Liver (tissue), 9 donors: ENCODE measurements around the gene SHTN1. TPM values are rescaled to one million over a fixed set of nuclear protein-coding genes. Genes with fewer than 3 reads are reported as not detected.

Experiments used
- DNase-seq: peaks from one replicate; pipeline ENCODE4 v3.0.0-alpha.2; 2017; ENCODE audit warnings: low spot score
- H3K27ac ChIP-seq, 2 donors: one replicate each; pipeline ENCODE4 v1.7.0; 2013; ENCODE audit warnings: inconsistent platforms in 2 of 2, low read length in 2 of 2, control low read depth in 1 of 2, low read depth in 1 of 2, mild to moderate bottlenecking in 1 of 2
- H3K27me3 ChIP-seq, 4 donors: one replicate each; pipeline versions ENCODE4 v1.6.1 to v1.7.0; 2013; ENCODE audit warnings: low read length in 3 of 4, inconsistent platforms in 1 of 4, mild to moderate bottlenecking in 1 of 4, moderate library complexity in 1 of 4; ENCODE audit not compliant: control insufficient read depth in 4 of 4, insufficient read depth in 4 of 4
- H3K36me3 ChIP-seq, 4 donors: one replicate each; pipeline versions ENCODE4 v1.6.1 to v1.7.0; 2013; ENCODE audit warnings: low read length in 3 of 4, mild to moderate bottlenecking in 3 of 4, low read depth in 1 of 4, moderate library complexity in 1 of 4; ENCODE audit not compliant: control insufficient read depth in 4 of 4, insufficient read depth in 3 of 4
- H3K4me1 ChIP-seq, 4 donors: one replicate each; pipeline versions ENCODE4 v1.6.1 to v1.7.0; 2013; ENCODE audit warnings: low read length in 3 of 4, mild to moderate bottlenecking in 3 of 4, moderate library complexity in 1 of 4; ENCODE audit not compliant: control insufficient read depth in 4 of 4, insufficient read depth in 4 of 4
- H3K4me3 ChIP-seq, 3 donors: one replicate each; pipeline versions ENCODE4 v1.6.1 to v1.7.0; 2013; ENCODE audit warnings: low read length in 3 of 3, control low read depth in 1 of 3, low read depth in 1 of 3, mild to moderate bottlenecking in 1 of 3
- H3K9ac ChIP-seq, 2 donors: one replicate each; pipeline ENCODE4 v1.7.0; 2013; ENCODE audit warnings: low read length in 2 of 2, mild to moderate bottlenecking in 2 of 2, moderate library complexity in 2 of 2, control low read depth in 1 of 2, low read depth in 1 of 2
- H3K9me3 ChIP-seq, 4 donors: one replicate each; pipeline versions ENCODE4 v1.6.1 to v1.7.0; 2013; ENCODE audit warnings: low read length in 3 of 4; ENCODE audit not compliant: control insufficient read depth in 4 of 4
- FOXA1 ChIP-seq: IDR thresholded peaks from 2 replicates; pipeline ENCODE4 v1.6.1; 2016; ENCODE audit warnings: antibody characterized with exemption
- FOXA2 ChIP-seq: IDR thresholded peaks from 2 replicates; pipeline ENCODE4 v1.6.1; 2016; ENCODE audit warnings: antibody characterized with exemption
- GABPA ChIP-seq, 2 donors: IDR thresholded peaks in 1 of 2; conservative IDR thresholded peaks in 1 of 2; 2 replicates each; pipeline ENCODE4 v1.6.1; 2016; ENCODE audit warnings: antibody characterized with exemption in 2 of 2, mild to moderate bottlenecking in 1 of 2, moderate library complexity in 1 of 2
- HNF4G ChIP-seq: IDR thresholded peaks from 2 replicates; pipeline ENCODE4 v1.6.1; 2016; ENCODE audit warnings: antibody characterized with exemption
- JUND ChIP-seq, 2 donors: IDR thresholded peaks; 2 replicates each; pipeline ENCODE4 v1.6.1; 2016; ENCODE audit warnings: antibody characterized with exemption in 2 of 2
- NR2F2 ChIP-seq: IDR thresholded peaks from 2 replicates; pipeline ENCODE4 v1.6.1; 2016; ENCODE audit warnings: antibody characterized with exemption
- RAD21 ChIP-seq, 2 donors: IDR thresholded peaks; 2 replicates each; pipeline ENCODE4 v1.6.1; 2016; ENCODE audit warnings: antibody characterized with exemption in 2 of 2, mild to moderate bottlenecking in 2 of 2
- RXRA ChIP-seq, 2 donors: IDR thresholded peaks; 2 replicates each; pipeline ENCODE4 v1.6.1; 2017 to 2018; ENCODE audit warnings: antibody characterized with exemption in 2 of 2, mild to moderate bottlenecking in 1 of 2
- SP1 ChIP-seq: IDR thresholded peaks from 2 replicates; pipeline ENCODE4 v1.6.1; 2018; ENCODE audit warnings: antibody characterized with exemption, mild to moderate bottlenecking
- TAF1 ChIP-seq: conservative IDR thresholded peaks from 2 replicates; pipeline ENCODE4 v1.6.1; 2016; ENCODE audit warnings: antibody characterized with exemption, mild to moderate bottlenecking
- YY1 ChIP-seq: IDR thresholded peaks from 2 replicates; pipeline ENCODE4 v1.6.1; 2016; ENCODE audit warnings: antibody characterized with exemption, mild to moderate bottlenecking
- WGBS: extraction: QIAGEN DNeasy Blood & Tissue Kit; methylation state at CpG from one replicate; pipeline ENCODE4 v1.1.7; 2013; 5-methylcytosine and 5-hydroxymethylcytosine counted together
- polyA plus RNA-seq, 2 donors: library from polyadenylated mRNA; stranded (reverse) in 1 of 2; unstranded in 1 of 2; fragments of 200-250 nt in 1 of 2; fragments of >200 nt in 1 of 2; fragmentation: Nextera tagmentation in 1 of 2; extraction: Ambion mirVana in 1 of 2; gene quantifications; one replicate each; pipeline versions ENCODE4 v1.2.1 to v1.2.3, GENCODE V29; 2013 to 2015
- total RNA-seq, 2 donors: library from RNA; depleted of rRNA; stranded (reverse); fragments of >200 nt; gene quantifications; one replicate each; pipeline ENCODE4 v1.2.3, GENCODE V29; 2014
- TF ChIP-seq, protein P1 (sequence below): IDR thresholded peaks from 2 replicates; pipeline ENCODE4 v1.6.1; 2016; ENCODE audit warnings: antibody characterized with exemption
- TF ChIP-seq, protein P2 (sequence below): IDR thresholded peaks from 2 replicates; pipeline ENCODE4 v1.6.1; 2016; ENCODE audit warnings: antibody characterized with exemption
- TF ChIP-seq, protein P3 (sequence below): fragments of 150-350 bp; IDR thresholded peaks from 2 replicates; pipeline ENCODE4 v1.5.1; 2017; ENCODE audit warnings: improper control_type of control experiment, low read depth, low read length; ENCODE audit not compliant: missing input control
- TF ChIP-seq, protein P4 (sequence below): IDR thresholded peaks from 2 replicates; pipeline ENCODE4 v1.6.1; 2016; ENCODE audit warnings: antibody characterized with exemption, mild to moderate bottlenecking
- TF ChIP-seq, protein P5 (sequence below): IDR thresholded peaks from 2 replicates; pipeline ENCODE4 v1.6.1; 2016; ENCODE audit warnings: antibody characterized with exemption
- donor health status: healthy.
- donor health status: healthy.
- donor health status: healthy.
- donor health status: healthy.
- donor health status: healthy.

SHTN1 gene
- total and polyA plus RNA-seq, 4 donors, result 3.2 to 11.7 (median 10.3) TPM

DNA sequence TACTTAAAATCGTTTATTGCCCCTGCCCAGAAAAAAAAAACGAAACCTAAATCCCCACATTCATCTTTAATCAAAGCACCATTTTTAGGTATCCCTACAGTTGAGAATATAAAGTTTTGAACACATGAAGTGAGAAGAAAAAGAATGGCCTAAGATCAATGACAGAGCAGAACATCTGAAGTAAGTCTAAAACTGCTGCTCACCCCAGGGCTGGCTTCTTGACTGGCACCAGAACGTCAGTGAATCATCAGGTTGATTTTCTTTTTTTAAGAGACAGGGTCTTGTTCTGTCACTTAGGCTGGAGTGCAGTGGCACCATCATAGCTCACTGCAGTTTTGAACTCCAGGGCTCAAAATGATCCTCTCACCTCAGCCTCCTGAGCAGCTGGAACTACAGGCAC is 24.9 kb downstream of the SHTN1 start:
- Histone ChIP-seq H3K9me3 (no peaks in the 10 kb centered on the region), H3K36me3 (peaks cover 2 to 5% (median 2%) of the 10 kb centered on the region in 4 donors), H3K27me3 (no peaks in the 10 kb centered on the region), H3K27ac (no peak overlapping the region), H3K4me3 (no peak overlapping the region), H3K4me1 (no peaks in the 10 kb centered on the region), H3K9ac (no peak overlapping the region)
- TF ChIP-seq FOXA1, result no peak
- no peak for DNase-seq
- 86% methylated on average over 3 of the region's 3 CpGs for WGBS

DNA sequence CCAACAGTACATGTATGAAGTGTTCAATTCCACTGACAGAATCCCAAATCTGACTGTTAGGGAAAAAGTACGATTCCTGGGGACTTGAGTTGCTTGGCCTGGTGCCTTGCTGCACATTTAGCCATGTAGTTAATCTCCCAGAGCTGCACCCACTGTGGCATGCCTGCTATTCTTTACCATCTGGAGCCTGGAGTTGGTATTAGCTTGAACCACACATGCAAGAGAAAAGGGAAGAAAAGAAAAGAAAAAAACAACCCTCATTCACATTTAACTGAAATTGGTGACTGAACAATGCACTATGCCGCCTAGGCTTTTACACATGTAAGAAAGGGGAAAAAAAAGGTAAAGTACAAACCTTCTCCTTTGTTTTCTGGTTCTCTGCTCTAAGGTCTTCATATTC is 26.1 kb downstream of the SHTN1 start:
- Histone ChIP-seq H3K9me3 (no peaks in the 10 kb centered on the region), H3K4me1 (no peaks in the 10 kb centered on the region), H3K36me3 (peaks cover 2 to 5% (median 2%) of the 10 kb centered on the region in 4 donors), H3K27ac (no peak overlapping the region), H3K9ac (no peak overlapping the region), H3K4me3 (no peak overlapping the region), H3K27me3 (no peaks in the 10 kb centered on the region)
- DNase-seq, result no peak
- 96% methylated on average over 2 of the region's 2 CpGs for WGBS
- TF ChIP-seq SP1 (no peak), HNF4G (no peak), YY1 (no peak), TAF1 (no peak), FOXA2 (no peak), NR2F2 (no peak), RXRA (IDR thresholded peaks at IDR 0.05) (no peak), GABPA (IDR thresholded peaks at IDR 0.05 in 1 of 2, conservative IDR thresholded peaks at IDR 0.05 in 1 of 2) (no peak), RAD21 (IDR thresholded peaks at IDR 0.05) (no peak), JUND (IDR thresholded peaks at IDR 0.05) (no peak), FOXA1 (no peak)
- TF ChIP-seq, protein P1, sequence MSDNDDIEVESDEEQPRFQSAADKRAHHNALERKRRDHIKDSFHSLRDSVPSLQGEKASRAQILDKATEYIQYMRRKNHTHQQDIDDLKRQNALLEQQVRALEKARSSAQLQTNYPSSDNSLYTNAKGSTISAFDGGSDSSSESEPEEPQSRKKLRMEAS, result no peak
- TF ChIP-seq, protein P2, sequence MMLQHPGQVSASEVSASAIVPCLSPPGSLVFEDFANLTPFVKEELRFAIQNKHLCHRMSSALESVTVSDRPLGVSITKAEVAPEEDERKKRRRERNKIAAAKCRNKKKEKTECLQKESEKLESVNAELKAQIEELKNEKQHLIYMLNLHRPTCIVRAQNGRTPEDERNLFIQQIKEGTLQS, result no peak
- TF ChIP-seq, protein P3, sequence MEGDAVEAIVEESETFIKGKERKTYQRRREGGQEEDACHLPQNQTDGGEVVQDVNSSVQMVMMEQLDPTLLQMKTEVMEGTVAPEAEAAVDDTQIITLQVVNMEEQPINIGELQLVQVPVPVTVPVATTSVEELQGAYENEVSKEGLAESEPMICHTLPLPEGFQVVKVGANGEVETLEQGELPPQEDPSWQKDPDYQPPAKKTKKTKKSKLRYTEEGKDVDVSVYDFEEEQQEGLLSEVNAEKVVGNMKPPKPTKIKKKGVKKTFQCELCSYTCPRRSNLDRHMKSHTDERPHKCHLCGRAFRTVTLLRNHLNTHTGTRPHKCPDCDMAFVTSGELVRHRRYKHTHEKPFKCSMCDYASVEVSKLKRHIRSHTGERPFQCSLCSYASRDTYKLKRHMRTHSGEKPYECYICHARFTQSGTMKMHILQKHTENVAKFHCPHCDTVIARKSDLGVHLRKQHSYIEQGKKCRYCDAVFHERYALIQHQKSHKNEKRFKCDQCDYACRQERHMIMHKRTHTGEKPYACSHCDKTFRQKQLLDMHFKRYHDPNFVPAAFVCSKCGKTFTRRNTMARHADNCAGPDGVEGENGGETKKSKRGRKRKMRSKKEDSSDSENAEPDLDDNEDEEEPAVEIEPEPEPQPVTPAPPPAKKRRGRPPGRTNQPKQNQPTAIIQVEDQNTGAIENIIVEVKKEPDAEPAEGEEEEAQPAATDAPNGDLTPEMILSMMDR, result no peak
- TF ChIP-seq, protein P4, sequence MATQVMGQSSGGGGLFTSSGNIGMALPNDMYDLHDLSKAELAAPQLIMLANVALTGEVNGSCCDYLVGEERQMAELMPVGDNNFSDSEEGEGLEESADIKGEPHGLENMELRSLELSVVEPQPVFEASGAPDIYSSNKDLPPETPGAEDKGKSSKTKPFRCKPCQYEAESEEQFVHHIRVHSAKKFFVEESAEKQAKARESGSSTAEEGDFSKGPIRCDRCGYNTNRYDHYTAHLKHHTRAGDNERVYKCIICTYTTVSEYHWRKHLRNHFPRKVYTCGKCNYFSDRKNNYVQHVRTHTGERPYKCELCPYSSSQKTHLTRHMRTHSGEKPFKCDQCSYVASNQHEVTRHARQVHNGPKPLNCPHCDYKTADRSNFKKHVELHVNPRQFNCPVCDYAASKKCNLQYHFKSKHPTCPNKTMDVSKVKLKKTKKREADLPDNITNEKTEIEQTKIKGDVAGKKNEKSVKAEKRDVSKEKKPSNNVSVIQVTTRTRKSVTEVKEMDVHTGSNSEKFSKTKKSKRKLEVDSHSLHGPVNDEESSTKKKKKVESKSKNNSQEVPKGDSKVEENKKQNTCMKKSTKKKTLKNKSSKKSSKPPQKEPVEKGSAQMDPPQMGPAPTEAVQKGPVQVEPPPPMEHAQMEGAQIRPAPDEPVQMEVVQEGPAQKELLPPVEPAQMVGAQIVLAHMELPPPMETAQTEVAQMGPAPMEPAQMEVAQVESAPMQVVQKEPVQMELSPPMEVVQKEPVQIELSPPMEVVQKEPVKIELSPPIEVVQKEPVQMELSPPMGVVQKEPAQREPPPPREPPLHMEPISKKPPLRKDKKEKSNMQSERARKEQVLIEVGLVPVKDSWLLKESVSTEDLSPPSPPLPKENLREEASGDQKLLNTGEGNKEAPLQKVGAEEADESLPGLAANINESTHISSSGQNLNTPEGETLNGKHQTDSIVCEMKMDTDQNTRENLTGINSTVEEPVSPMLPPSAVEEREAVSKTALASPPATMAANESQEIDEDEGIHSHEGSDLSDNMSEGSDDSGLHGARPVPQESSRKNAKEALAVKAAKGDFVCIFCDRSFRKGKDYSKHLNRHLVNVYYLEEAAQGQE, result no peak
- TF ChIP-seq, protein P5, sequence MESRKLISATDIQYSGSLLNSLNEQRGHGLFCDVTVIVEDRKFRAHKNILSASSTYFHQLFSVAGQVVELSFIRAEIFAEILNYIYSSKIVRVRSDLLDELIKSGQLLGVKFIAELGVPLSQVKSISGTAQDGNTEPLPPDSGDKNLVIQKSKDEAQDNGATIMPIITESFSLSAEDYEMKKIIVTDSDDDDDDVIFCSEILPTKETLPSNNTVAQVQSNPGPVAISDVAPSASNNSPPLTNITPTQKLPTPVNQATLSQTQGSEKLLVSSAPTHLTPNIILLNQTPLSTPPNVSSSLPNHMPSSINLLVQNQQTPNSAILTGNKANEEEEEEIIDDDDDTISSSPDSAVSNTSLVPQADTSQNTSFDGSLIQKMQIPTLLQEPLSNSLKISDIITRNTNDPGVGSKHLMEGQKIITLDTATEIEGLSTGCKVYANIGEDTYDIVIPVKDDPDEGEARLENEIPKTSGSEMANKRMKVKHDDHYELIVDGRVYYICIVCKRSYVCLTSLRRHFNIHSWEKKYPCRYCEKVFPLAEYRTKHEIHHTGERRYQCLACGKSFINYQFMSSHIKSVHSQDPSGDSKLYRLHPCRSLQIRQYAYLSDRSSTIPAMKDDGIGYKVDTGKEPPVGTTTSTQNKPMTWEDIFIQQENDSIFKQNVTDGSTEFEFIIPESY, result no peak
